BJ (cell line): ENCODE results near the gene TP53INP2. TPM values are rescaled to one million over a fixed set of nuclear protein-coding genes. Genes with fewer than 3 reads are reported as not detected.

Source experiments
- polyA plus RNA-seq: library from polyadenylated mRNA; depleted of rRNA; stranded (reverse); fragments of >200 nt; gene quantifications from 2 replicates; pipeline ENCODE4 v1.2.3, GENCODE V29; 2011; rRNA removed
- small RNA-seq: library from RNA; depleted of rRNA; stranded (forward); fragments of <200 nt; gene quantifications from one replicate; pipeline ENCODE3, GENCODE V24; 2012; ENCODE audit warnings: low replicate concordance, low read depth; ENCODE audit not compliant: insufficient read length

Gene TP53INP2
- polyA plus RNA-seq, 1 experiment: 5.1 TPM

Small RNA genes within 50 kb of the gene (small RNA-seq; reads per million reads assigned to genes)
- gene AL118520.1: not detected

Other genes starting within 250 kb of the TP53INP2 start
- gene DYNLRB1, start 187.9 kb upstream of the TP53INP2 start, polyA plus RNA-seq: 310 and 320 TPM in 2 replicates
- 28.7 and 33.7 TPM in 2 replicates for gene MAP1LC3A, start 145.6 kb upstream of the TP53INP2 start, polyA plus RNA-seq
- 35.2 and 45.3 TPM in 2 replicates for gene PIGU, start 27.3 kb upstream of the TP53INP2 start, polyA plus RNA-seq
- gene NCOA6, start 121.3 kb downstream of the TP53INP2 start, polyA plus RNA-seq: 12.5 and 14.0 TPM in 2 replicates
- 16.4 and 28.6 TPM in 2 replicates for gene GGT7, start 168.5 kb downstream of the TP53INP2 start, polyA plus RNA-seq
- gene ACSS2, start 172.3 kb downstream of the TP53INP2 start, polyA plus RNA-seq: 29.3 and 32.1 TPM in 2 replicates